Embryonic facial prominence (tissue), 1 donor: ENCODE measurements around the gene ANGPTL8.

ENCODE experiments used
- DNase-seq: peaks from one replicate; pipeline ENCODE4 v3.0.0-alpha.2; 2016; ENCODE audit errors: extremely low spot score

ANGPTL8 gene

GRCh38 chr19:11236324-11237301 lies 2.8 kb upstream of the ANGPTL8 start:
- DNase-seq: no peak

GRCh38 chr19:11237321-11237720 lies 2.1 kb upstream of the ANGPTL8 start:
- DNase-seq: no peak

- DNase-seq: no peak
Observed at GRCh38 chr19:11238041-11238440, 1.4 kb upstream of the ANGPTL8 start.

- no peak for DNase-seq
Observed at GRCh38 chr19:11238781-11239376, 540 bp upstream of the ANGPTL8 start.

GRCh38 chr19:11240008-11240444 lies 607 bp downstream of the ANGPTL8 start:
- no peak for DNase-seq

- DNase-seq: no peak
Observed at GRCh38 chr19:11242025-11242424, 2.6 kb downstream of the ANGPTL8 start.

- no peak for DNase-seq
Observed at GRCh38 chr19:11242864-11243797, 3.7 kb downstream of the ANGPTL8 start.

GRCh38 chr19:11243798-11244169 lies 4.4 kb downstream of the ANGPTL8 start:
- DNase-seq: no peak

- DNase-seq: no peak
Observed at GRCh38 chr19:11244846-11245589, 5.6 kb downstream of the ANGPTL8 start.

- no peak for DNase-seq
Observed at GRCh38 chr19:11246941-11247340, 7.5 kb downstream of the ANGPTL8 start.

GRCh38 chr19:11247391-11247790 lies 8.0 kb downstream of the ANGPTL8 start:
- DNase-seq: no peak

GRCh38 chr19:11247934-11248333 lies 8.5 kb downstream of the ANGPTL8 start:
- DNase-seq: no peak

GRCh38 chr19:11248852-11249251 lies 9.4 kb downstream of the ANGPTL8 start:
- no peak for DNase-seq

- no peak for DNase-seq
Observed at GRCh38 chr19:11251217-11251616, 11.8 kb downstream of the ANGPTL8 start.

GRCh38 chr19:11251650-11252314 lies 12.4 kb downstream of the ANGPTL8 start:
- no peak for DNase-seq

GRCh38 chr19:11252665-11253355 lies 13.4 kb downstream of the ANGPTL8 start:
- DNase-seq: no peak

GRCh38 chr19:11254666-11255065 lies 15.2 kb downstream of the ANGPTL8 start:
- no peak for DNase-seq

- no peak for DNase-seq
Observed at GRCh38 chr19:11256189-11256588, 16.8 kb downstream of the ANGPTL8 start.

GRCh38 chr19:11257846-11258380 lies 18.5 kb downstream of the ANGPTL8 start:
- no peak for DNase-seq

GRCh38 chr19:11260996-11261395 lies 21.6 kb downstream of the ANGPTL8 start:
- DNase-seq: no peak
